Inflammatory macrophage (primary cell): ENCODE results near the gene COL20A1.

Source experiments
- DNase-seq, 2 donors: peaks; one replicate each; pipeline ENCODE4 v3.0.0-alpha.2; 2020 to 2022

The COL20A1 gene

GRCh38 chr20:63261060-63261794 lies 31.8 kb upstream of the COL20A1 start:
- DNase-seq, result no peak

GRCh38 chr20:63261795-63262528 lies 31.0 kb upstream of the COL20A1 start:
- no peak for DNase-seq

- no peak for DNase-seq
These were observed 30.1 kb upstream of the COL20A1 start for GRCh38 chr20:63262836-63263235.

GRCh38 chr20:63264000-63264399 lies 29.0 kb upstream of the COL20A1 start:
- no peak for DNase-seq

GRCh38 chr20:63264519-63264918 lies 28.5 kb upstream of the COL20A1 start:
- DNase-seq, result no peak

GRCh38 chr20:63265891-63266515 lies 27.0 kb upstream of the COL20A1 start:
- no peak for DNase-seq

- no peak for DNase-seq
These were observed 25.3 kb upstream of the COL20A1 start for GRCh38 chr20:63267691-63268090.

GRCh38 chr20:63268256-63268655 lies 24.7 kb upstream of the COL20A1 start:
- no peak for DNase-seq

- DNase-seq, result no peak
These were observed 24.1 kb upstream of the COL20A1 start for GRCh38 chr20:63268671-63269439.

GRCh38 chr20:63269724-63270123 lies 23.3 kb upstream of the COL20A1 start:
- no peak for DNase-seq

GRCh38 chr20:63270606-63271325 lies 22.2 kb upstream of the COL20A1 start:
- no peak for DNase-seq

GRCh38 chr20:63272105-63273058 lies 20.6 kb upstream of the COL20A1 start, which contains the start of gene ARFGAP1:
TSS of gene ARFGAP1 (plus strand) at chr20:63272813. CDS start at chr20:63275581, 2,768 bp downstream.
- peak; percentile 84 to 93 for DNase-seq

GRCh38 chr20:63273059-63273579 lies 19.9 kb upstream of the COL20A1 start:
- peak; percentile 10 for DNase-seq

- DNase-seq, result no peak
These were observed 19.2 kb upstream of the COL20A1 start for GRCh38 chr20:63273635-63274380.

GRCh38 chr20:63274381-63275228 lies 18.4 kb upstream of the COL20A1 start:
- DNase-seq, result no peak

- no peak for DNase-seq
These were observed 17.2 kb upstream of the COL20A1 start for GRCh38 chr20:63275825-63276224.

- no peak for DNase-seq
These were observed 16.0 kb upstream of the COL20A1 start for GRCh38 chr20:63276956-63277355.

- no peak for DNase-seq
These were observed 15.3 kb upstream of the COL20A1 start for GRCh38 chr20:63277466-63278272.
